GM21825 (cell line): ENCODE data around the gene BCL3.
"Not testable (repeated sequence)": the region's sequence is repeated elsewhere in the genome, so short reads cannot be mapped to it uniquely, and the experiment has no call there.

Source experiments
- ATAC-seq: cut with Tn5 transposase; IDR thresholded peaks from one replicate; pipeline ENCODE4 v1.9.1; 2021; ENCODE audit warnings: mild to moderate bottlenecking, moderate library complexity; ENCODE audit not compliant: unreplicated experiment

Gene BCL3

GRCh38 chr19:44748426-44749254 is at the start of gene BCL3:
Gene BCL3, plus strand, starts transcription at chr19:44748708. Its CDS starts 83 bp downstream, at chr19:44748791.
- ATAC-seq, result peak; percentile 31

GRCh38 chr19:44700547-44700946 is 48.0 kb upstream of the BCL3 start:
- no peak for ATAC-seq

GRCh38 chr19:44701228-44701627 is 47.3 kb upstream of the BCL3 start:
- no peak for ATAC-seq

DNA sequence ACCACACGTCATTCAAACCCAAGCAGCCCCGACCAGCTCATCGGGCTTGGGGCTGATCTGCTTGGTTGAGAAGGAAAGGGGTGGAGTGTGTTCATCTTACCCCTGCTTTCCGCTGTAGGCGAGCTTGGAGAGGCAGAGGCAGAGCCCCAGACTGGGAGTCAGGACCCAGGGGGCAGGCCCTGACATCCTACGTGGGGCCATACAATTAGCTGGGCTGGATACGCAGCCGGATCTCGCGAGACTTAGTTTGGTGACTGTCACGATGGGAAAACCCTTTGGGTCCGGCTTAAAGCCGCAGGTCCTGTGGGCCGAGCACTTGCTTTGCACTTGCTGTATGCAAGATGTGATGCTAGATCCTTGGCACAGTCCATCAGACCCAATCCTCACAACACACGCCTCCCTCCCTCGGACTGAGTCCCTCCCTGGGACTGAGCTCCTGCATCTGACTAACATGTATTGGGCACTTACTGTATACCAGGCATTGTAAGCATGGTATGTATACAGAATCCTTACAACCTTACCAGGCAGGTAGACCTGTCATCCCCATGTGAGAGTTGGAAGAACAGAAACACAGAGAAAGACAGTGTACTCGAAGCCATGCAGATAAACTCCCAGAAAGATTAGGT is 45.8 kb upstream of the BCL3 start:
- ATAC-seq, result no peak

DNA sequence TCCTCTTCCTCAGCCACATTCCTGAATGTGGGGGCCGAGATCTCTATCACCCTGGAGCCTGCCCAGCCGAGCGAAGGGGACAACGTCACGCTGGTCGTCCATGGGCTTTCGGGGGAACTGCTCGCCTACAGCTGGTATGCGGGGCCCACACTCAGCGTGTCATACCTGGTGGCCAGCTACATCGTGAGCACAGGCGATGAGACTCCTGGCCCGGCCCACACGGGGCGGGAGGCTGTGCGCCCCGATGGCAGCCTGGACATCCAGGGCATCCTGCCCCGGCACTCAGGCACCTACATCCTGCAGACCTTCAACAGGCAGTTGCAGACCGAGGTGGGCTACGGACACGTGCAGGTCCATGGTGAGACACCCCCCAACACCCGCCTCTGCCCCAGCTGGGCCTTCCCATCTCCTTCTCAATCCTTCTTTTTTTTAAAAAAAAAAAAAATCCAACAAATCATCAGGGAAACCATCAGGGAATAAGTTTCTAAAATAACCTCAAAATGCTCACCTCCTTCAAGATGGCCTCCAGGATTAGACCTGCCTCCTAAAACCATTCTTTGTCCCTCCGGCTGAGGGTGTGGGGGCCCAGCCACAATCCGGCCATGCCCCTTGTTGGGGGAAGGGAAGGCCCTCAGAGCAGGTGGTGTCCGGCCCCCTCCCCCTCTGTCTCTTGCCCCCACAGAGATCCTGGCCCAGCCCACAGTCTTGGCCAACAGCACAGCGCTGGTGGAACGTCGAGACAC is 45.0 kb upstream of the BCL3 start:
- ATAC-seq, result no peak

- ATAC-seq, result no peak
Observed at GRCh38 chr19:44704982-44705381, 43.5 kb upstream of the BCL3 start.

DNA sequence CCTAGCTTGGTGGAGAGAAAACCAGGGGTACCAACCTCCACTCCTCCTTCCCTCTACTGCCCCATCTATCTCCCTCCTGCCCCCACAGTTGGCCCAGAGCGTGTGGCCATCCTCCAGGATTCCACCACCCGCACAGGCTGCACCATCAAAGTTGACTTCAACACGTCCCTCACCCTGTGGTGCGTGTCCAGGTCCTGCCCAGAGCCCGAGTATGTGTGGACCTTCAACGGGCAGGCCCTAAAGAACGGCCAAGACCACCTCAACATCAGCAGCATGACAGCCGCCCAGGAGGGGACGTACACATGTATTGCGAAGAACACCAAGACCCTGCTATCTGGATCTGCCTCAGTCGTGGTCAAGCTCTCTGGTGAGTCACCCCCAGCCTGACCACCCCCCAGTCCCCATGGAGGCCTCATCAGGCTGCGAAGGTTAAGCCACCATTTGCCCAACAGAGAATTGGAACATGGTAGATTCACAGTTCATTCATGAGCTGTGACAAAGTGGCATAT is 43.0 kb upstream of the BCL3 start:
- ATAC-seq, result no peak

DNA sequence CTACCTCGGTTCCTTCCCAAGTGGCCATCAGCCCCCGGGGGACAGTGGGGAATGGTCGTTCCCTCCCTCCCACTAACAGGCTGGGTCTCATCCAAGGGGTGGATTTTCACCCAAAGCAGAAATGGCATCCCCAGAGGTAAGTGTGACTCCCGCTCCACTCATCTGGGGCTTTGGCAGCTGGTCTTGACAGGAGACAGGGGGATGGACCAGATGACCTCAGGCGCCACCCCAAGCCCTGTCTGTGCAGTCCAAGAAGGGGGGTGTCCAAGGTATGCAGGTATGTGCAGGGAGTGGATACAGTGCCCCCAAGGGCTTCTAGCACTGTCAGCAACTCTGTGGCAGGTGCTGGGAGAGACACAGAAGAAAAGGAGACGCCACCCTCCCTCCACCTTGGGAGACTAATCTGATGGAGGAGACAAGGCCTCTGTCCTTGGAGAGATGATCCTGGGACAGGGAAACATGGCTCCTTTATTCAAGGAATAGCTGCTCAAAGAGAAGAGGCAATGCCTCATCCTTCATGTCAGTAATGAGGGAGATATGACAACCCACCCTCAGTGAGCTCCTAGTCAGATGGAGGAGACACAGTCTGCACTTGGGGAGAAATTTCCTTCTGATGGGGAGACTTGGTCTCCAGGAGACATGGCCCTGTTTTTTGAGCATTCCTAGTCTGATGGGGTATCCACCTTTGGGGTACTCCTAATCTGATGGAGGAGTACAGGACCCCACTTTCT is 41.8 kb upstream of the BCL3 start:
- ATAC-seq, result no peak

- ATAC-seq, result no peak
Observed at GRCh38 chr19:44707794-44708193, 40.7 kb upstream of the BCL3 start.

GRCh38 chr19:44708940-44709339 is 39.6 kb upstream of the BCL3 start:
- no peak for ATAC-seq

DNA sequence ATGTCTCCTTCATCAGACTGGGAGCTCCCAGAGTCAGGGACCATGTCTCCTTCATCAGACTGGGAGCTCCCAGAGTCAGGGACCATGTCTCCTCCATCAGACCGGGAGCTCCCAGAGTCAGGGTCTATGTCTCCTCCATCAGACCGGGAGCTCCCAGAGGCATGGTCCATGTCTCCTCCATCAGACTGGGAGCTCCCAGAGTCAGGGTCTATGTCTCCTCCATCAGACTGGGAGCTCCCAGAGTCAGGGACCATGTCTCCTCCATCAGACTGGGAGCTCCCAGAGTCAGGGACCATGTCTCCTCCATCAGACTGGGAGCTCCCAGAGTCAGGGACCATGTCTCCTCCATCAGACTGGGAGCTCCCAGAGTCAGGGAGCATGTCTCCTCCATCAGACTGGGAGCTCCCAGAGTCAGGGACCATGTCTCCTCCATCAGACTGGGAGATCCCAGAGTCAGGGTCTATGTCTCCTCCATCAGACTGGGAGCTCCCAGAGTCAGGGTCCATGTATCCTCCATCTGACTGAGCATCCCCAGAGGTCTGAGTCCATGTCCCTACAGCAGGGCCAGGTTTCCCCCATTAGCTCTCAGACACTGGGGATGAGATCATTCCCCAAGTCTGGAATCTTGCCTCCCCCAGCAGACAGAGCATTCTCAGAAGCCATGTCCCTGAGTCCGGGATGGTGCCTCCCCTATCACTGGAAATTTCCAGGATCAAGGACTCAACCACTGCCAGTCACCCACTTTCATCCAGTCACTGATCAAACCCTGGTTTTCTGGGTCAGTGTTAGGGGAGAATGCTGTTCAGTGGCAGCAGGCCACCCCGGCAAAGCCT is 38.9 kb upstream of the BCL3 start:
- ATAC-seq, result not testable (repeated sequence)

GRCh38 chr19:44710483-44710882 is 38.0 kb upstream of the BCL3 start:
- no peak for ATAC-seq

- no peak for ATAC-seq
Observed at GRCh38 chr19:44712864-44713515, 35.5 kb upstream of the BCL3 start.

DNA sequence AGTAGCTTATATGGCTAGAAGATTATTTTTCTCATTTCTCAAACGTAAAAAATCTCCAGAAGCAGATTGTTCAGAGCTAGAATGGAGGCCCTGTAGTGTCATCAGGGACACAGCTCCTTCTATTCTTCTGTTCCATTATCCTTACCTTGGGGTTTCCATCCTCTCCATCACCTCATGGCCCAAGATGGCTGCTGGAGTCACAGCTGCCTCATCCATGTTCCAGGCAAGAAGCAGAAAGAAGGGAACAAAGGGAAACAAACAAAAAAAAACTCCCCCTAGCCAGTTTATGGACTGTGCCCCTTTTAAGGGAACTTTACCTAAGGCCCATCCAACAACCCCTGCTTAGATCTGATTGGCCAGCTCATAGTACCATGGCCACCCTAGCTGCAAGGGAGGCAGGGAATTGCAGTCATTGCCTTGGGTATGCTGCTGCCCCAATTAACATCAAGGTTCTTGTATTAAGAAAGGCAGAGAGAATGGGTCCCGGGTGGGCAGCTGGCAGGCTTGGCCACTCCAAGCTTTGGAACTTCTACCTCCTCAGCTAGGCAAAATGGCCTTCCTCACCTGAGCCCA is 33.8 kb upstream of the BCL3 start:
- no peak for ATAC-seq

DNA sequence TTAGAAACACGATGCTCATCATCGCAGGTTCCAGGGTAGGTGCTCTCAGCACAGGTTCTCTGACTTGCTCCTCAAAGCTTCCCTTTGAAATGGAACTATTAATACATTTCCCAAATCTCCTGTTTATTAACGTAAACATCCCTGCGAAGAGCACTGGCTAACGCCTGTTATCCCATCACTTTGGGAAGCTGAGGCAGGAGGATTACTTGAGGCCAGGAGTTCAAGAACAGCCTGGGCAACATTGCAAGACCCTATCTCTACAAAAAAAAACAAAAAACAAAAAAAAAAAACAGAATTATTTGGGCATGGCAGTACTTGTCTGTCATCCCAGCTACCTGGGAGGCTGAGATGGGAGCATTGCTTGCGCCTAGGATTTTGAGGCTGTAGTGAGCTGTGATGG is 30.9 kb upstream of the BCL3 start:
- ATAC-seq, result no peak

GRCh38 chr19:44718441-44719261 is 29.9 kb upstream of the BCL3 start:
- ATAC-seq, result no peak

DNA sequence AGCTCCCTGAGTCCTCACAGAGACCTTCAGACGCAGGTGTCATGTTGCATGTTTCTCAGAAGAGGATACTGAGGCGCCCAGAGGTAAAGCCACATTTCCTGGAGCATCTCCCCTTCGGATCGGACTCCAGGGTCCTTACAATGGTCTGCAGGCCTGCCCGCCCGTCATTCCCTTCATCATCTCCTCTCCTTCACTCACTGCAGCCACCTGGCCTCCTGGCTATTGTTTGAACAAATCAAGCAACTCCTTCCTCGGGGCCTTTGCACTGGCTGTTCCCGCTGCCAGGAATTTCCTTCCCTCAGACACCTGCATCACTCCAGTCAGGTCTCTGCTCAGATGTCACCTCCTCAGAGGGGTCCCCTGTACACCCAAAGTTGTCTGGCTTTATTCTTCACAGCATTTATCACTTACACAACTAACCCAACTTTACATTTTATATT is 29.2 kb upstream of the BCL3 start:
- ATAC-seq, result no peak

DNA sequence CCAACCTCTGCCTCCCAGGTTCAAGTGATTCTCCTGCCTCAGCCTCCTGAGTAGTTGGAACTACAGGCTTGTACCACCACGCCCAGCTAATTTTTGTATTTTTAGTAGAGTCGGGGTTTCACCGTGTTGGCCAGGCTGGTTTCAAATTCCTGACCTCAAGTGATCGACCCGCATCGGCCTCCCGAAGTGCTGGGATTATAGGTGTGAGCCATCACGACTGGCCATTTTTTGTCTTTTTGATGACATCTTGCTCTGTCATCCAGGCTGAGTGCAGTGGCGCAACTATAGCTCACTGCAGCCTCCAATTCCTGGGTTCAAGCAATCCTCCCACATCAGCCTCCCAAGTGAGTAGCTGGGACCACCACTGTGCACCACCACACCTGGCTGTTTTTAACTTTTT is 28.1 kb upstream of the BCL3 start:
- not testable (repeated sequence) for ATAC-seq
